GM20431 (cell line): ENCODE measurements around the gene NECAB3.

Experiments
- in situ Hi-C: fragments of 300-500 bp; cut with MseI, MboI; formaldehyde crosslinking; loops from one replicate; pipeline ENCODE4 v1.15.0; 2020; ENCODE audit warnings: low sequenced_read_pairs; ENCODE audit not compliant: unreplicated experiment

Gene NECAB3

GRCh38 chr20:33666293-33667244, 7.7 kb downstream of the NECAB3 start, which contains the start of gene ACTL10:
ACTL10 (plus strand) TSS chr20:33666943; CDS start chr20:33667498, 555 bp downstream.
- in situ Hi-C loops: no loop called here

- in situ Hi-C loops: no loop called here
Measured at GRCh38 chr20:33664762-33665144, 9.5 kb downstream of the NECAB3 start.

DNA sequence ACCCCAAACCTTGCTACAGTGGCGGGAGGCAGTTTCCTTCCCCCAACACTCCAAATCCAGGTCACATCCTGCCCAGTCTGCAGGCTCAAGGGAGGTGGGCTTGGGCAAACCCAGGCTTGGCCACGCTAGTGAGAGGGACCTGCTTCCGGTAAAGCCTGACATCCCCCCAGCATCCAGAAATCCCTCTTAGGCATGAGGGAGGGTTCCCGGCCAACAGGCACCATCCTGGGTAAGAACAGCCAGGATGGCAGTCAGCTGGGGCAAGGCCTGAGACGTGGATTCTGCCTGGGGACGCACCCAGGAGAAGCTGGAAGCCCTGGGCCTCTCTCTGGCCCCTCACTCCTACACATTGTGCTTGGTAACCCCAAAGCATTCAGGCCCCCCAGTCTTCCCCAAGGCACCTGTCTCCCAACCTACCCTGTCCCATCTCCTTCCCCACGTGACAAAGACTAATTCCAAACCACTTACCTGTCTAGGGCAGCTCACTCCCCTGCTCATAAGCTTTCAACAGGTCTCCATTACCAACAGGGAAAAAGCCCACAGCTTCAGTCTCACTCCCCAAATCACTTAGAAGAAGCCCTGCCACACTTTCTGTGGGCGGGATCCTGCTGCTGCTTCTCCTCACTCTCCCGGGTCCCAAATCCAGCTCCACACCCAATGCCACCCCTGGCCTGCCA, 10.0 kb downstream of the NECAB3 start:
- in situ Hi-C loops: no loop called here

GRCh38 chr20:33663161-33664084, 10.8 kb downstream of the NECAB3 start:
- in situ Hi-C loops: no loop called here

- in situ Hi-C loops: no loop called here
Measured at GRCh38 chr20:33662172-33662571, 12.1 kb downstream of the NECAB3 start, which contains the start of gene C20orf144. C20orf144 (plus strand) TSS chr20:33662327; CDS start chr20:33662346, 19 bp downstream.

DNA sequence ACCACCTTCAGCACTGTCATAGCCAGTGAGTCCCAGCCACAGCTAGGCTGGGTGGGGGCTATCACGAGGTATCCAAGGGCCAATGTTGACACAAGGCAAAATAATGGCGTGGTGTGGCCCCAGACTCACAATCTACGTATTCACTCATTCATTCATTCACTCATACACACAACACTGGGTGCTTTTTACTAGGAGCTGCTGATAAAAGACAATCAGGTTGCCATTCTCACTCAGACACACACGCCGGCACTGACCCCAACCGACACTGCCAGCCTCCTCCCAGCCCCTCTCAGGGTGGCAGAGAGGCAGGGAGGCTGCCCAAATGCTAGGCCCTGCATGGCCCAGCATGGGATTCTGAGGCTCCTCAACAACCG, 13.6 kb downstream of the NECAB3 start:
- in situ Hi-C loops: no loop called here

GRCh38 chr20:33660035-33660684, 14.1 kb downstream of the NECAB3 start:
- in situ Hi-C loops: no loop called here

GRCh38 chr20:33659341-33660034, 14.7 kb downstream of the NECAB3 start:
- in situ Hi-C loops: loop anchor here (10.0 kb wide), 1 partner anchor 195 kb away; no protein-coding TSS in a partner anchor

- in situ Hi-C loops: loop anchor here (10.0 kb wide), 1 partner anchor 194 kb away; no protein-coding TSS in a partner anchor
Measured at GRCh38 chr20:33658929-33659328, 15.3 kb downstream of the NECAB3 start.

- in situ Hi-C loops: loop anchor here (10.0 kb wide), 1 partner anchor 194 kb away; no protein-coding TSS in a partner anchor
Measured at GRCh38 chr20:33658510-33658909, 15.7 kb downstream of the NECAB3 start.

DNA sequence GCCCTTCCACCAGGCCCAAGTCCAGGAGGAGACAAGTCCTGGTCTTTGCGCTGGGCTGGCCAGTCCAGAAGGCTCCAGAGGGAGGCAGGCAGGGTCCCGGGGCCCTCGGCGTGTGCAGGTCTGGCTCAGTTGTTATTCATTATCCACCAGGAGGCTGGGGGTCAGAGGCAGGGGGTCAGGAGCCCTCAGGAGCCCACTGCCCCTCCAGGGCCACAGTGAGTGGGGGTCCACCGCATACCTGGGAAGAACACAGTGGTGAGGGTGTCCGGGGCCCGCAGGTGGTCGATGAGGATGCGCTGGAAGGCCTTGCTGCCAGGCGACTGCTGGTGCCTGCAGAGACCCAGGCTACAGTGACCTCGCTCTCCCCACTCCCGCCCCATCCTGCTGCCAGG, 16.5 kb downstream of the NECAB3 start:
- in situ Hi-C loops: loop anchor here (10.0 kb wide), 1 partner anchor 193 kb away; no protein-coding TSS in a partner anchor

- in situ Hi-C loops: loop anchor here (10.0 kb wide), 1 partner anchor 192 kb away; no protein-coding TSS in a partner anchor
Measured at GRCh38 chr20:33656783-33657703, 17.2 kb downstream of the NECAB3 start.

DNA sequence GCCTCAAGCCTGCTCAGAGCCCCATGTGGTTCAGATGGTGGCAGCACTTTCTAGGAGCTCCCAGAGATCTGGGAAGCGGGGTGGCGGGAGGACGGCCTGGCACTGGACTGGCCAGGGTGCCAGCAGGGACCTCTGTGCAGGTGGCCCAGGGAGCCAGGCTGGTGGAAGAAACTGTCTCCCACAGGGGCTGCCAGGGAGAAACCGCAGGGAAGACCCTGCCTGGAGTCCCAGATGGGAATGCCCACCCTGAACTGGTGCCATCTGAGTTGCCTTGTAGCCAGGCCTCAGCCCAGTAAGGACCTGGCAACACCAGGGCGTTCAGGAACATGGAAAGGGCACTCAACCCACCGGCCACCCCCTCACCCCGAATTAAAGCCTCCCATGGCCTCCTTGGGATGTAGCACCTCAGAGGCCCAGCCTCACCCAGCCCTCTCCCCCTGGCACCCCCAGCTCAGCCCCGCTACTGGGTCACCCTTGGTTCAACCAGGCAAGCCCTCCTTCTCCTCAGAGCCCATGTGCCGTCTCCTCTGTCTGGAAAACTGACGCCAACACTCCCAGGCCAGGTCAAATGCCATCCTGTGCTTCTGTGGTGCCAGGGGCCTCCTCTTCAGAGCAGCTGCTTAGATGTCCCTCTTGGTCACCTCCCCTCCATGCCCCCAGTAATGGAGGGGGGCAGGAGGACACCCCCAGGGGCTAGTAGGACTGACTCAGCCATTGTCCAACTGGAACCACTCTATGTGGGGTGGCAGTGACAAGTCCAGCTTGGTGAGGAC, 18.0 kb downstream of the NECAB3 start:
- in situ Hi-C loops: loop anchor here (10.0 kb wide), 1 partner anchor 191 kb away; no protein-coding TSS in a partner anchor

GRCh38 chr20:33655164-33655563, 19.1 kb downstream of the NECAB3 start:
- in situ Hi-C loops: loop anchor here (10.0 kb wide), 1 partner anchor 190 kb away; no protein-coding TSS in a partner anchor

- in situ Hi-C loops: loop anchor here (10.0 kb wide), 1 partner anchor 190 kb away; no protein-coding TSS in a partner anchor
Measured at GRCh38 chr20:33654680-33655161, 19.5 kb downstream of the NECAB3 start.

DNA sequence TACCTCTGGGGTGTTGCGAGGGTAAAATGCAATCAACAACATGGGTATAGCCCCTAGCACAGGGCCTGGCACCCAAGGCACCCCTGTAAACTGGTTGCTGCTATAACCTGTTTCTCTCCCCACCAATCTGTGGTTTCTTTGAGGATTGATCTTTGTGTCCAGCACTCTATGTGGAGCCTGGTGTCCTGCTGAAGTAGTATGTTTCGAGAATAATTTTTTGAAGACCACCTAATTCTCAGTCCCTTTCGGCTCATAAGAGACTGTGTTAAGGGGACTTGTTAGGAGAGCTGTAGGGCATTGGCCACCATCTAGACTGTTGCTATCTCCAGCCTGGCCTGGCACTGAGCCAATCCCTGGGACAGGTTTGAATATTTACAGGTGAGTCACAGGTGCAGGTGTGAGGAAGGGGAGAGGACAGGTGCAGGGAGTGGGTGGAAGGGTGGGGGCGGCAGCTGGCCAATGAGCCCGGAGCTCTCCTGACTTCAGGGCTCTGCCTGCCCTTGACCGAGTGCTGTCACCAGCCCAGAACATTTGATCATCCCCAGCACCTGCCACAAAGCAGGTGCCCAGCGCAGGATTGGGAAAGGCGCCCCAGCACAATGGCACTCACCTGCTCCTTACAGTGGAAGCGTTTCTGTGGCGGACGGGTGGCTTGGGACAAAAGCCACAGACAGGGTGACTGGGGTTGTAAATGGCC, 20.2 kb downstream of the NECAB3 start:
- in situ Hi-C loops: loop anchor here (10.0 kb wide), 1 partner anchor 189 kb away; no protein-coding TSS in a partner anchor
